Fibroblast of lung (primary cell): ENCODE measurements around the gene MYOD1. TPM values are rescaled to one million over a fixed set of nuclear protein-coding genes. Genes with fewer than 3 reads are reported as not detected.
A peak's percentile ranks its signal among the peaks of the same experiment; 100 is the strongest.

ENCODE experiments used
- DNase-seq, 2 donors: peaks; one replicate each; pipeline versions ENCODE4 v3.0.0 to v3.0.0-alpha.2; 2010; ENCODE audit warnings: low read depth in 2 of 2
- H2AFZ ChIP-seq: 2 replicates; pipeline ENCODE4 v1.5.1; 2012; ENCODE audit warnings: low read length, control low read depth, inconsistent platforms
- H3K27ac ChIP-seq: 2 replicates; pipeline ENCODE4 v1.5.1; 2011; ENCODE audit warnings: low read length, control low read depth; ENCODE audit not compliant: insufficient read depth
- H3K27me3 ChIP-seq: 2 replicates; pipeline ENCODE4 v1.5.1; 2011; ENCODE audit warnings: mild to moderate bottlenecking, low read length; ENCODE audit not compliant: control insufficient read depth, insufficient read depth
- H3K36me3 ChIP-seq: 2 replicates; pipeline ENCODE4 v1.5.1; 2011; ENCODE audit warnings: low read length; ENCODE audit not compliant: control insufficient read depth, insufficient read depth
- H3K4me1 ChIP-seq: 2 replicates; pipeline ENCODE4 v1.5.1; 2011; ENCODE audit warnings: low read length; ENCODE audit not compliant: control insufficient read depth, insufficient read depth; ENCODE audit errors: extremely low read depth
- H3K4me2 ChIP-seq: 2 replicates; pipeline ENCODE4 v1.5.1; 2011; ENCODE audit warnings: low read length, control low read depth; ENCODE audit not compliant: insufficient read depth; ENCODE audit errors: extremely low read depth
- H3K4me3 ChIP-seq, 4 experiments: fragments of 200-600 bp in 1 of 4; sonication (generic) in 1 of 4; replicated peaks in 1 of 4; 2 replicates each; pipeline ENCODE4 v1.5.1; 2011 to 2016; ENCODE audit warnings: low read length in 4 of 4, low read depth in 3 of 4, mild to moderate bottlenecking in 3 of 4, control low read depth in 2 of 4, inconsistent platforms in 1 of 4, mixed read lengths in 1 of 4; ENCODE audit not compliant: insufficient read depth in 1 of 4; ENCODE audit errors: control extremely low read depth in 1 of 4
- H3K79me2 ChIP-seq: 2 replicates; pipeline ENCODE4 v1.5.1; 2012; ENCODE audit warnings: mild to moderate bottlenecking, low read length, inconsistent platforms; ENCODE audit not compliant: control insufficient read depth, insufficient read depth
- H3K9ac ChIP-seq: 2 replicates; pipeline ENCODE4 v1.5.1; 2011; ENCODE audit warnings: mild to moderate bottlenecking, low read length, control low read depth; ENCODE audit not compliant: insufficient read depth
- H3K9me3 ChIP-seq: 2 replicates; pipeline ENCODE4 v1.5.1; 2012; ENCODE audit warnings: low read depth, low read length; ENCODE audit not compliant: control insufficient read depth, insufficient read depth
- H4K20me1 ChIP-seq: 2 replicates; pipeline ENCODE4 v1.5.1; 2011; ENCODE audit warnings: low read length; ENCODE audit not compliant: control insufficient read depth, insufficient read depth; ENCODE audit errors: extremely low read depth
- CTCF ChIP-seq, 2 donors: IDR thresholded peaks in 1 of 2; conservative IDR thresholded peaks in 1 of 2; 1 replicate in 1 of 2; 2 replicates in 1 of 2; pipeline ENCODE4 v1.5.1; 2011 to 2012; ENCODE audit warnings: low read length in 2 of 2, control low read depth in 1 of 2, inconsistent platforms in 1 of 2, low read depth in 1 of 2, mild to moderate bottlenecking in 1 of 2
- EZH2 ChIP-seq: IDR thresholded peaks from 2 replicates; pipeline ENCODE4 v1.5.1; 2012; ENCODE audit warnings: low read length, control low read depth, mild to moderate bottlenecking; ENCODE audit errors: missing control alignments
- polyA plus RNA-seq, 2 donors: library from polyadenylated mRNA; depleted of rRNA in 1 of 2; stranded (reverse) in 1 of 2; unstranded in 1 of 2; fragments of >200 nt; gene quantifications; 2 replicates each; pipeline ENCODE4 v1.2.1, GENCODE V29; 2011 to 2012; ENCODE audit warnings: missing spikeins in 1 of 2
- total RNA-seq: library from RNA; depleted of rRNA; stranded (reverse); fragments of >200 nt; gene quantifications from 2 replicates; pipeline ENCODE4 v1.2.1, GENCODE V29; 2014

The MYOD1 gene
- total and polyA plus RNA-seq, 2 donors (not counting 1 experiment from before 2014, with no cell fraction given) = not detected

GRCh38 chr11:17744151-17744940 lies 25.0 kb downstream of the MYOD1 start:
- Histone ChIP-seq H3K4me2 (no peak overlapping the region), H4K20me1 (no peaks in the 10 kb centered on the region), H3K9ac (no peak overlapping the region), H3K27me3 (peaks cover 3% of the 10 kb centered on the region), H3K79me2 (no peaks in the 10 kb centered on the region), H2AFZ (no peak overlapping the region), H3K27ac (no peak overlapping the region), H3K36me3 (no peaks in the 10 kb centered on the region), H3K4me1 (no peaks in the 10 kb centered on the region), H3K4me3 (no peak overlapping the region), H3K9me3 (no peaks in the 10 kb centered on the region)
- peak; percentile 12 to 46 for DNase-seq
- TF ChIP-seq CTCF (conservative IDR thresholded peaks at IDR 0.05 in 1 of 2, IDR thresholded peaks at IDR 0.05 in 1 of 2; ENCODE audit: low read depth in 1 of 2, low read length in 2 of 2) = no peak
- no peak for TF ChIP-seq EZH2

GRCh38 chr11:17745023-17745772 lies 25.8 kb downstream of the MYOD1 start:
- H3K79me2 ChIP-seq = no peaks in the 10 kb centered on the region
- H2AFZ ChIP-seq = no peak overlapping the region
- H3K27ac ChIP-seq = no peak overlapping the region
- no peak overlapping the region for H3K4me2 ChIP-seq
- H3K9ac ChIP-seq = no peak overlapping the region
- no peak overlapping the region for H3K4me3 ChIP-seq
- no peaks in the 10 kb centered on the region for H3K9me3 ChIP-seq
- no peaks in the 10 kb centered on the region for H3K4me1 ChIP-seq
- DNase-seq = no peak
- no peaks in the 10 kb centered on the region for H4K20me1 ChIP-seq
- no peaks in the 10 kb centered on the region for H3K27me3 ChIP-seq
- H3K36me3 ChIP-seq = no peaks in the 10 kb centered on the region
- TF ChIP-seq CTCF (conservative IDR thresholded peaks at IDR 0.05 in 1 of 2, IDR thresholded peaks at IDR 0.05 in 1 of 2; ENCODE audit: low read depth in 1 of 2, low read length in 2 of 2) = no peak
- no peak for TF ChIP-seq EZH2

- TF ChIP-seq EZH2 (no peak), CTCF (conservative IDR thresholded peaks at IDR 0.05 in 1 of 2, IDR thresholded peaks at IDR 0.05 in 1 of 2; ENCODE audit: low read depth in 1 of 2, low read length in 2 of 2) (no peak)
- H4K20me1 ChIP-seq = no peaks in the 10 kb centered on the region
- no peak overlapping the region for H3K9ac ChIP-seq
- DNase-seq = no peak
- no peaks in the 10 kb centered on the region for H3K27me3 ChIP-seq
- H2AFZ ChIP-seq = no peak overlapping the region
- H3K4me3 ChIP-seq = no peak overlapping the region
- no peaks in the 10 kb centered on the region for H3K79me2 ChIP-seq
- H3K9me3 ChIP-seq = no peaks in the 10 kb centered on the region
- H3K36me3 ChIP-seq = no peaks in the 10 kb centered on the region
- H3K4me1 ChIP-seq = no peaks in the 10 kb centered on the region
- H3K27ac ChIP-seq = no peak overlapping the region
- H3K4me2 ChIP-seq = no peak overlapping the region
These were observed 26.7 kb downstream of the MYOD1 start for GRCh38 chr11:17746096-17746495.
